Bronchial epithelial cell (primary cell): ENCODE data around the gene ERCC6. TPM values are rescaled to one million over a fixed set of nuclear protein-coding genes. Genes with fewer than 3 reads are reported as not detected.
A peak's percentile ranks its signal among the peaks of the same experiment; 100 is the strongest.

Experiments
- DNase-seq: peaks from one replicate; pipeline ENCODE4 v3.0.0-alpha.2; 2010; ENCODE audit warnings: low read depth
- FAIRE-seq: peaks from 2 replicates; lab custom pipeline; 2011; peaks lifted over from hg19 to GRCh38; lab: Jason Lieb, UNC
- H3K27me3 ChIP-seq: 2 replicates; pipeline ENCODE4 v1.5.1; 2011; ENCODE audit warnings: low read length; ENCODE audit not compliant: control insufficient read depth, insufficient read depth
- H3K36me3 ChIP-seq: 2 replicates; pipeline ENCODE4 v1.5.1; 2011; ENCODE audit warnings: low read length; ENCODE audit not compliant: control insufficient read depth, insufficient read depth
- H3K4me3 ChIP-seq: 2 replicates; pipeline ENCODE4 v1.5.1; 2011; ENCODE audit warnings: mild to moderate bottlenecking, low read depth, low read length, control low read depth
- total RNA-seq: library from RNA; depleted of rRNA; stranded (reverse); fragments of >200 nt; gene quantifications from 2 replicates; pipeline ENCODE4 v1.2.1, GENCODE V29; 2014
- TF ChIP-seq, protein P1 (sequence below): IDR thresholded peaks from 2 replicates; pipeline ENCODE4 v1.5.1; 2011; ENCODE audit warnings: mild to moderate bottlenecking, moderate library complexity, low read length, control low read depth, inconsistent platforms; ENCODE audit not compliant: insufficient read depth, severe bottlenecking

Gene ERCC6
- total RNA-seq, 1 donor from 2014 or later, result 19.2 TPM

DNA sequence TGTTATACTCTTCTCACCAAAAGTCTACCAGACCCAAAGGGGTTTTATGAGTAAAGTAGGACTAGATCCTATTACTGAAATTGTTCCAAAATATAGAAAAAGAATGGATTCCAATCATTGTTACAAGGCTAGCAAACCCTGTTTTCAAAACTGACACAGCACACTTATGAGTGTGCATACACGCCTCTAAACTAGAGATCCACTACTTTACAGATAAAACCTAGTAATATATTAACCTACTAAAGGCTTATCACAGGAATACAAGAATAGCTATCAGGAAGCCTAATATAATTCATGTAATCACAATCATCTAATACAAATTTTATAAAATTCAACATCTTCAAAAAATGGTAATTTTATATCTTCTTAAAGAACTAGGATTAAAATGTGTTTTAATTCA is 52.2 kb downstream of the ERCC6 start:
- Histone ChIP-seq H3K27me3 (no peaks in the 10 kb centered on the region), H3K36me3 (peaks cover 2% of the 10 kb centered on the region), H3K4me3 (no peak overlapping the region)
- TF ChIP-seq, protein P1, sequence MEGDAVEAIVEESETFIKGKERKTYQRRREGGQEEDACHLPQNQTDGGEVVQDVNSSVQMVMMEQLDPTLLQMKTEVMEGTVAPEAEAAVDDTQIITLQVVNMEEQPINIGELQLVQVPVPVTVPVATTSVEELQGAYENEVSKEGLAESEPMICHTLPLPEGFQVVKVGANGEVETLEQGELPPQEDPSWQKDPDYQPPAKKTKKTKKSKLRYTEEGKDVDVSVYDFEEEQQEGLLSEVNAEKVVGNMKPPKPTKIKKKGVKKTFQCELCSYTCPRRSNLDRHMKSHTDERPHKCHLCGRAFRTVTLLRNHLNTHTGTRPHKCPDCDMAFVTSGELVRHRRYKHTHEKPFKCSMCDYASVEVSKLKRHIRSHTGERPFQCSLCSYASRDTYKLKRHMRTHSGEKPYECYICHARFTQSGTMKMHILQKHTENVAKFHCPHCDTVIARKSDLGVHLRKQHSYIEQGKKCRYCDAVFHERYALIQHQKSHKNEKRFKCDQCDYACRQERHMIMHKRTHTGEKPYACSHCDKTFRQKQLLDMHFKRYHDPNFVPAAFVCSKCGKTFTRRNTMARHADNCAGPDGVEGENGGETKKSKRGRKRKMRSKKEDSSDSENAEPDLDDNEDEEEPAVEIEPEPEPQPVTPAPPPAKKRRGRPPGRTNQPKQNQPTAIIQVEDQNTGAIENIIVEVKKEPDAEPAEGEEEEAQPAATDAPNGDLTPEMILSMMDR, result no peak
- FAIRE-seq (no peak), DNase-seq (no peak)

DNA sequence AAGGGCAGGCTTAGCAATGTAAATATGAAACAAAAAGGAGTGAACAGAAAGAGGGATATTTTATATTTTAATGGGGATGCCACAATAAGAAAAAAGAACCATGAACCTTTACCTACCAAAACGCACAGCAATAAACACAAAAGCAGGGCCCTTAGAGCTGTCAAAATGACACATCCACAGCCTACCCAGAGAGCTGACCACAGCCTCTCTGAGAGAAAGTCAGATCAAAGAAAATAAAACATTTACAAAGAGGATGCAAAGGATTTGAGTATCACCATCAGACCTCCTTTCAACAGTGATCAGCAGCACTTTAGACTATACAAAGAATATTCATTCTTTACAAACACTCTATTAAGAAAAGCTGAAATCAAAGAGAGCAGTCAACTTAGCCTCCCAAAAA is 52.9 kb downstream of the ERCC6 start:
- TF ChIP-seq, protein P1, result no peak
- Histone ChIP-seq H3K4me3 (no peak overlapping the region), H3K36me3 (peaks cover 2% of the 10 kb centered on the region), H3K27me3 (no peaks in the 10 kb centered on the region)
- FAIRE-seq (no peak), DNase-seq (no peak)

DNA sequence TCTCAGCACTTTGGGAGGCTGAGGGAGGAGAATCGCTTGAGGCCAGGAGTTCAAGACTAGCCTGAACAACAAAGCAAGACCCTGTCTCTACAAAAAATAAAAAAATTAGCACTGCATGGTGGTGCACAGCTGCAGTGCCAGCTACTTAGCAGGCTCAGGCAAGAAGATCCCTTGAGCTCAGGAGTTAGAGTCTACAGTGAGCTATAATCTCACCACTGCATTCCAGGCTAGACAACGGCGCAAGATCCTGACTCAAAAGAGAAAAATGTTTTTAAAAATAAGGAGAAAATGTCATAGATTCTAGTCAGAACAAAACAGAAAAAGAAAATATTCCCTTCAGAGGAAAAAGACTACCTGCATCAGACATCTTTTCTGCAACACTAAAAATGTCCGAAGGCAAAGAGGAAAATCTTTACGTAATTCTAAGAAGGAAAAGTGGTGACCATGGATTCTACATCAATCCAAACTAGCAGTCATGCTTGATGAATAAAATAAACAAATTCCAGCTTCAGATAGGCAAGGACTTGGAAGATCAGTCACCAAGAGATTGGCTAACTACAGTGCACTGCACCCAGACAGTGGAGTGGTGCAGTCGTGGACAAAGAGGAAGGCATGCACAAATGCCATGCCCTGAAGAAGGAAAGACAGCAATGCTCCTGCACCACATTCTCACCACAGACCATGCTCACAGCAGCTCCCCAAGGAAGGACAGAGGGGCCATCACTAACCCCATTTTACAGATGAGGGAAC is 54.3 kb downstream of the ERCC6 start:
- Histone ChIP-seq H3K4me3 (no peak overlapping the region), H3K36me3 (peaks cover 4% of the 10 kb centered on the region), H3K27me3 (no peaks in the 10 kb centered on the region)
- DNase-seq (no peak), FAIRE-seq (no peak)
- TF ChIP-seq, protein P1, result no peak

DNA sequence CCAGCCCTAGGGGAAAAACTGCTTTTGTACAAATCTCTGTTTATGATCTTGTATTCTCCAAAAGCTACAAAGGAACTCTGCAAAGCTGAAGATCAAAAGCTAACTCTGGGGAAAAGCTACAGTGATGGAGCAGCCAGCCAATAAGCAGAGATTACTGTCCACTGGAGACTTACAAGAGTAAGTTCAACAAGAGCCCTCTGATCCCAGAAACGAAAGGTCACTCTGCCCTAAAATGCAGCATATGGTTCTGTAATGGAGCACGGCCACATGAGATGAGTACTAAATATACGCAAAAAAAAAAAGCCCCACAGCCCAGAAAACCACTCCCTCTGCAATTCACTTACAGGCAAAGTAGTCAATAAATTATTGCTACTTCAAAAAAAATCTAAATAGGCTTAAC is 60.1 kb downstream of the ERCC6 start:
- Histone ChIP-seq H3K36me3 (peaks cover 19% of the 10 kb centered on the region), H3K4me3 (no peak overlapping the region), H3K27me3 (no peaks in the 10 kb centered on the region)
- TF ChIP-seq, protein P1, result no peak
- FAIRE-seq, result no peak
- DNase-seq, result no peak

DNA sequence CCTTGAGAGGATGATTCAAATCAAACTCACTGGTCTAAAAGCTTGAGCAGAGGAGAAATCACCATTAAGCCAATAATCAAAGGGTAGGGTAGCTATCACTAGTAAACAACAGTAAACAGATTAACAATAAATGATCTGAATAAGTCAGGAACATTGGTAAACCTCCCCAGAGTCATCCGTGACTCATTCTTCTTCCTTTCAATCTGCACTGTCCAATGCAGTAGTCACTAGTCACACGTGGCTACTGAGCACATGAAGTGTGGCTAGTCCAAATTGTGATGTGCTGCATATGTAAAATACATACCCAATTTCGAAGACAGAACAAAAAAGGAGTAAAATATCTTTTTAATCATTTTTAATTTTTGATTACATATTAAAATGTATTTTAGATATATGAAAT is 64.0 kb downstream of the ERCC6 start:
- TF ChIP-seq, protein P1, result no peak
- H3K36me3 ChIP-seq, result peaks cover 22% of the 10 kb centered on the region
- no peak overlapping the region for H3K4me3 ChIP-seq
- no peaks in the 10 kb centered on the region for H3K27me3 ChIP-seq
- peak; percentile 66 for DNase-seq
- FAIRE-seq, result no peak

DNA sequence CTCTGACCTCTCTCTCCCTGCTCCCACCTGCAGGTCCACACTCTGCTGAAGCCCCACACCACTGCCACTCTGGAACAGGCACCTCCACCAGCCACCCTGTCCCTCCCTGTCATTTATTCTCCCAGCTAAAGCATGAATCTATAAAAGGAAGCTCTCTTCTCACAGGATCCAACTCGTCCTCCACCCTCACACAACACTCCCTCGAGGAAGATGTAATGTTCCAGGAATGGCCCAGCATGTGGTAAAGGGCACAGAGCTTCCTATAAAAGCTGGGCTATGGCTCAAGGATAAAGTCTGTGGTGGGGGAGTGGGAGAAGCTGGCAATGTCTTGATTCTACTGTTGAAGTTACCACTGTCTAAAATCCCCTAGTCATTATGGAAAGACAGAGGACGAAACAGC is 67.4 kb downstream of the ERCC6 start:
- TF ChIP-seq, protein P1, result no peak
- H3K36me3 ChIP-seq, result peaks cover 16% of the 10 kb centered on the region

More for the DNA sequence above, 67.4 kb downstream of the ERCC6 start:
- Histone ChIP-seq H3K27me3 (no peaks in the 10 kb centered on the region), H3K4me3 (no peak overlapping the region)
- FAIRE-seq (no peak), DNase-seq (peak; percentile 36)
